ENCODE data around the gene TSPYL2.

TSPYL2 gene

GRCh38 chrX:53126377-53126776 lies 44.2 kb downstream of the TSPYL2 start:
- no peak for DNase-seq

- DNase-seq: no peak
These were observed 46.1 kb downstream of the TSPYL2 start for GRCh38 chrX:53128097-53128749.

- DNase-seq: no peak
These were observed 51.2 kb downstream of the TSPYL2 start for GRCh38 chrX:53133400-53133799.

- DNase-seq: no peak
These were observed 53.4 kb downstream of the TSPYL2 start for GRCh38 chrX:53135581-53135980.
